ENCODE results near the gene RAP2B. TPM values are rescaled to one million over a fixed set of nuclear protein-coding genes. Genes with fewer than 3 reads are reported as not detected.

The RAP2B gene
- total and polyA plus RNA-seq, 2 donors (not counting 3 experiments of a cell fraction or from before 2014, with no cell fraction given), result 8.3 to 27.5 TPM

DNA sequence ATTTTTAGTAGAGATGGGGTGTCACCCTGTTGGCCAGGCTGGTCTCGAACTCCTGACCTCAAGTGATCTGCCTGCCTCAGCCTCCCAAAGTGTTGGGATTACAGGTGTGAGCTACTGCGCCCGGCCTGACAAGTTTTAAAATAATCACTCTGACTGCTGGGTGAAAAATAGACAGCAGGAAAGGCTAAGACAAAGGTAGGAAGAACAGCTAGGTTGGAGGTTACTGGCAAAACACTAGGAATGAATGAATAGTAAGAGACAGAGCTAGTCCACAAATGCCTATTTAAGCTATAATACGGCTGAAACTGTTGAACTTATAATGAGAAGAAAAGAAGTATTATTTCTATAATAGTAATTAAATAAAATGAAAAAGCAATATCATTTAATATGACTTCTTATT lies 46.7 kb upstream of the RAP2B start:
- TF ChIP-seq FOS (IDR thresholded peaks at IDR 0.05; ENCODE audit: borderline replicate concordance, insufficient read depth, low read length) (no peak), GATA2 (IDR thresholded peaks at IDR 0.05; ENCODE audit: insufficient read depth, insufficient read length, low read depth, low read length) (no peak), EZH2 (IDR thresholded peaks at IDR 0.05; ENCODE audit: borderline replicate concordance, low read depth, low read length, severe bottlenecking) (no peak), JUN (IDR thresholded peaks at IDR 0.05; ENCODE audit: borderline replicate concordance, insufficient read depth, insufficient read length, low read depth) (no peak), POLR2AphosphoS5 (IDR thresholded peaks at IDR 0.05; ENCODE audit: insufficient read depth, low read depth, low read length) (no peak), POLR2A (IDR thresholded peaks at IDR 0.05; ENCODE audit: low read depth, low read length) (no peak), MYC (IDR thresholded peaks at IDR 0.05; ENCODE audit: low read depth, low read length) (no peak)
- TF ChIP-seq, protein P1, sequence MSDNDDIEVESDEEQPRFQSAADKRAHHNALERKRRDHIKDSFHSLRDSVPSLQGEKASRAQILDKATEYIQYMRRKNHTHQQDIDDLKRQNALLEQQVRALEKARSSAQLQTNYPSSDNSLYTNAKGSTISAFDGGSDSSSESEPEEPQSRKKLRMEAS (IDR thresholded peaks at IDR 0.05; ENCODE audit: insufficient read depth, insufficient read length), result no peak
- TF ChIP-seq, protein P2, sequence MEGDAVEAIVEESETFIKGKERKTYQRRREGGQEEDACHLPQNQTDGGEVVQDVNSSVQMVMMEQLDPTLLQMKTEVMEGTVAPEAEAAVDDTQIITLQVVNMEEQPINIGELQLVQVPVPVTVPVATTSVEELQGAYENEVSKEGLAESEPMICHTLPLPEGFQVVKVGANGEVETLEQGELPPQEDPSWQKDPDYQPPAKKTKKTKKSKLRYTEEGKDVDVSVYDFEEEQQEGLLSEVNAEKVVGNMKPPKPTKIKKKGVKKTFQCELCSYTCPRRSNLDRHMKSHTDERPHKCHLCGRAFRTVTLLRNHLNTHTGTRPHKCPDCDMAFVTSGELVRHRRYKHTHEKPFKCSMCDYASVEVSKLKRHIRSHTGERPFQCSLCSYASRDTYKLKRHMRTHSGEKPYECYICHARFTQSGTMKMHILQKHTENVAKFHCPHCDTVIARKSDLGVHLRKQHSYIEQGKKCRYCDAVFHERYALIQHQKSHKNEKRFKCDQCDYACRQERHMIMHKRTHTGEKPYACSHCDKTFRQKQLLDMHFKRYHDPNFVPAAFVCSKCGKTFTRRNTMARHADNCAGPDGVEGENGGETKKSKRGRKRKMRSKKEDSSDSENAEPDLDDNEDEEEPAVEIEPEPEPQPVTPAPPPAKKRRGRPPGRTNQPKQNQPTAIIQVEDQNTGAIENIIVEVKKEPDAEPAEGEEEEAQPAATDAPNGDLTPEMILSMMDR (IDR thresholded peaks at IDR 0.05; ENCODE audit: extremely low read depth in 1 of 2, insufficient read depth in 1 of 2, low read depth in 1 of 2, low read length in 2 of 2), result no peak
- Histone ChIP-seq H3K36me3 (ENCODE audit: control insufficient read depth in 2 of 2, extremely low read depth in 1 of 2, insufficient read depth in 2 of 2, low read length in 2 of 2) (no peaks in the 10 kb centered on the region), H3K79me2 (ENCODE audit: control insufficient read depth, insufficient read depth, low read length) (no peaks in the 10 kb centered on the region), H3K27ac (ENCODE audit: insufficient read depth, low read depth, low read length) (no peak overlapping the region), H3K9me3 (replicated peaks; ENCODE audit: control insufficient read depth, insufficient read depth, low read length) (no peaks in the 10 kb centered on the region), H4K20me1 (replicated peaks; ENCODE audit: control insufficient read depth, extremely low read depth, insufficient read depth, low read length) (no peaks in the 10 kb centered on the region), H3K4me2 (ENCODE audit: insufficient read depth, low read length) (no peak overlapping the region), H3K9ac (replicated peaks; ENCODE audit: extremely low read depth, insufficient read depth, low read length) (no peak overlapping the region), H3K4me3 (replicated peaks in 1 of 3; ENCODE audit: insufficient read depth in 1 of 3, low read depth in 1 of 3, low read length in 3 of 3) (no peak overlapping the region), H3K4me1 (ENCODE audit: control insufficient read depth, extremely low read depth, insufficient read depth, low read length) (no peaks in the 10 kb centered on the region), H3K9me1 (replicated peaks; ENCODE audit: control insufficient read depth, extremely low read depth, insufficient read depth, low read length) (no peaks in the 10 kb centered on the region), H2AFZ (ENCODE audit: low read depth, low read length) (no peak overlapping the region), H3K27me3 (ENCODE audit: control insufficient read depth in 2 of 2, insufficient read depth in 2 of 2, low read length in 2 of 2) (no peaks in the 10 kb centered on the region)
- no peak for DNase-seq (ENCODE audit: low read depth, low spot score)
- FAIRE-seq, result no peak
- intact Hi-C loops (cut with micrococcal nuclease), result no loop called here
- POLR2A ChIA-PET, result no interaction called here
- dilution Hi-C loops (cut with MboI; ENCODE audit: extremely low pct_ligation_motif_present, low sequenced_read_pairs), result no loop called here
- CTCF ChIA-PET, result interaction anchor here (1.0 to 1.4 kb wide), 3 partner anchors 11 to 326 kb away, joined by 3 to 4 read pairs (median 3); no protein-coding TSS in a partner anchor
- BruUV-seq (replicated peaks), result no TSS peak

All from endothelial cell of umbilical vein (primary cell).